ENCODE results near the gene NELFB. TPM values are rescaled to one million over a fixed set of nuclear protein-coding genes. Genes with fewer than 3 reads are reported as not detected.
"Not testable (repeated sequence)": the region's sequence is repeated elsewhere in the genome, so short reads cannot be mapped to it uniquely, and the experiment has no call there.

NELFB gene
- total RNA-seq, 1 donor, result 43.7 TPM

DNA sequence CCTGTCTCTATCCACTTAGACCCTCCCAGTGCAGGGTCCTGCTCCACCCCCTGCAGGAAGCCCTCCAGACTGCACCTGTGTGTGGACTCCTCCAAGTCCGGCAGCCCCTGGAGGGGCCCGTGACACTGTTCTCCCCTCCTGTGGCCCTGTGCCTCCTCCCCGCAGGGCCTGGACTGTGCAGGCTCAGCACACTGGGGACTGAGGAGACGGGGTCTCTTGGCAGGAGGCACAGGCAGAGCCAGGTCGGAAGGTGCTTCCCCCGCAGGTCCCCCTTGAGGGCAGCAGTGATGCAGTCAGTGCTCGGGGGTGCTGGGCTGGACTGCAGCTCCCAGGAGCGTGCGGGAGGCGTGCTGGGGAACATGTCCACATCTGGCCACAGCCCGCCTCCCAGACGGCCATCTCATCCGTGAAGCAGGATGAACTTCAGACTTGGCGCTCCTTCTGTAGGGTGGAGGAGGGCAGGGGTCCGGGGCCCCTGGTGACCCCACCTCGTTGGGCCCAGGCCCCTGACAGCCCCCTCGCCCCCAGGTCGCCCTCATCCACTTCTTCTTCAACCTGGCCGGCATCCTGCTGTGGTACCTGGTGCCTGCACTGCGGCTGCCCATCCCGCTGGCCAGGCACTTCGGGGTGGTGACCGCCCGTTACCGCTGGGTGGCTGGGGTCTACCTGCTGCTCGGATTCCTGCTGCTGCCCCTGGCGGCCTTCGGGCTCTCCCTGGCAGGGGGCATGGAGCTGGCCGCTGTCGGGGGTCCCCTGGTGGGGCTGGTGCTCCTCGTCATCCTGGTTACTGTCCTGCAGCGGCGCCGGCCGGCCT, 19.5 kb upstream of the NELFB start:
- H3K4me3 ChIP-seq (ENCODE audit: low read depth, low read length), result no peak overlapping the region
- no peak for DNase-seq (ENCODE audit: low read depth)
- TF ChIP-seq, protein P1, sequence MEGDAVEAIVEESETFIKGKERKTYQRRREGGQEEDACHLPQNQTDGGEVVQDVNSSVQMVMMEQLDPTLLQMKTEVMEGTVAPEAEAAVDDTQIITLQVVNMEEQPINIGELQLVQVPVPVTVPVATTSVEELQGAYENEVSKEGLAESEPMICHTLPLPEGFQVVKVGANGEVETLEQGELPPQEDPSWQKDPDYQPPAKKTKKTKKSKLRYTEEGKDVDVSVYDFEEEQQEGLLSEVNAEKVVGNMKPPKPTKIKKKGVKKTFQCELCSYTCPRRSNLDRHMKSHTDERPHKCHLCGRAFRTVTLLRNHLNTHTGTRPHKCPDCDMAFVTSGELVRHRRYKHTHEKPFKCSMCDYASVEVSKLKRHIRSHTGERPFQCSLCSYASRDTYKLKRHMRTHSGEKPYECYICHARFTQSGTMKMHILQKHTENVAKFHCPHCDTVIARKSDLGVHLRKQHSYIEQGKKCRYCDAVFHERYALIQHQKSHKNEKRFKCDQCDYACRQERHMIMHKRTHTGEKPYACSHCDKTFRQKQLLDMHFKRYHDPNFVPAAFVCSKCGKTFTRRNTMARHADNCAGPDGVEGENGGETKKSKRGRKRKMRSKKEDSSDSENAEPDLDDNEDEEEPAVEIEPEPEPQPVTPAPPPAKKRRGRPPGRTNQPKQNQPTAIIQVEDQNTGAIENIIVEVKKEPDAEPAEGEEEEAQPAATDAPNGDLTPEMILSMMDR (IDR thresholded peaks at IDR 0.05; ENCODE audit: insufficient read depth, low read length), result no peak

DNA sequence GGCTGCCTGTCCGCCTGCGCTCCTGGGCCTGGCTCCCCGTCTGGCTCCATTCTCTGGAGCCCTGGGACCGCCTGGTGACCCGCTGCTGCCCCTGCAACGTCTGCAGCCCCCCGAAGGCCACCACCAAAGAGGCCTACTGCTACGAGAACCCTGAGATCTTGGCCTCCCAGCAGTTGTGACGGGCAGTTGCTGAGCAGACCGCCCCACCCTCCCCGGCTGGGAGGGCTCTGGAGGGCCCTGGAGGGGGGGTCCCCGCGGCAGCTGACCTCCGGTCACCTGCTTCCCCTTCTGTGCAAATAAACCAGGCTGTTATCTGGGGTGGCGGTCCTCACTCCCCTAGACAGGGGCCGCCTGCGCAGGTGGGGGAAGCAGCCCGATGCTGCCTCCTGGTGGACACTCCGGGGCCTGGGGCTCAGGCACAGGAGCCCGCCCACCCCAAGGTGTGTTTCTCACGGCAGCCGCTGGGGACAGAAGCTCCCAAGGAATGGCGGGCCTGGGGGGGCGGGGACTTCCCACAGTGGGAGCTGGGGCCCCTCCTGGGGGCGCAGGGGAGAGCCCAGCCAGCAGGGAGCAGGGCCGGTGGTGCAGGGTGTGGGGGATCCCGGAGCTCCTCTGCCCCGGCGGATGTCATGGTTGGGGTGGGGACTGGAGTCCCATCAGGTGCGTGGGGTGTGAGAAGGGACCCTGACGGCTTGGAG, 18.7 kb upstream of the NELFB start:
- peak; percentile 69 for DNase-seq (ENCODE audit: low read depth)
- no peak overlapping the region for H3K4me3 ChIP-seq (ENCODE audit: low read depth, low read length)
- TF ChIP-seq, protein P1 (IDR thresholded peaks at IDR 0.05; ENCODE audit: insufficient read depth, low read length), result peak; percentile 96

DNA sequence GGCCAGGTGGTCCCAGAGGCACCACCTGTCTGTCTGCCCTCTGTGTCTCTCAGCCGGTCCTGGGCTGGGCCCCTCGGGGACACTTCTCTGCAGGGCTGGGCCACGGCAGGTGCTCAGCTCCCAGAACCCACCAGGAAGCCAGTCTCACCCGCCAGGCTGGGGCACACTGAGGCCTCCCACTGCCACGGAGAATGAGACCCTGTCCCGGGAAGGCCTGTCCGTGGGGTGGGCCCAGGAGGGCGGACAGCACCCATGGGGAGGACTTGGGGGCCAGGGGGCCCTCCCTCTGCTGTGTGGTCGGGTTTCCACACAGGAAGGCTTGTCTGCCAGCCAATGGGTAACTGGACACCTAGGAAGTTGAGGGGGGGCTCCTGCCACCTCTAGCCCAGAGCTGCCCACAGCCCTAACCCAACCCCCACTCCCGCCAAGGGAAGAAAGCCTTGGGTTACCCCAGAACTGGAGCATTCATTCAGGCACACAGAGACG, 18.1 kb upstream of the NELFB start:
- TF ChIP-seq, protein P1 (IDR thresholded peaks at IDR 0.05; ENCODE audit: insufficient read depth, low read length), result no peak
- no peak overlapping the region for H3K4me3 ChIP-seq (ENCODE audit: low read depth, low read length)
- DNase-seq (ENCODE audit: low read depth), result no peak

DNA sequence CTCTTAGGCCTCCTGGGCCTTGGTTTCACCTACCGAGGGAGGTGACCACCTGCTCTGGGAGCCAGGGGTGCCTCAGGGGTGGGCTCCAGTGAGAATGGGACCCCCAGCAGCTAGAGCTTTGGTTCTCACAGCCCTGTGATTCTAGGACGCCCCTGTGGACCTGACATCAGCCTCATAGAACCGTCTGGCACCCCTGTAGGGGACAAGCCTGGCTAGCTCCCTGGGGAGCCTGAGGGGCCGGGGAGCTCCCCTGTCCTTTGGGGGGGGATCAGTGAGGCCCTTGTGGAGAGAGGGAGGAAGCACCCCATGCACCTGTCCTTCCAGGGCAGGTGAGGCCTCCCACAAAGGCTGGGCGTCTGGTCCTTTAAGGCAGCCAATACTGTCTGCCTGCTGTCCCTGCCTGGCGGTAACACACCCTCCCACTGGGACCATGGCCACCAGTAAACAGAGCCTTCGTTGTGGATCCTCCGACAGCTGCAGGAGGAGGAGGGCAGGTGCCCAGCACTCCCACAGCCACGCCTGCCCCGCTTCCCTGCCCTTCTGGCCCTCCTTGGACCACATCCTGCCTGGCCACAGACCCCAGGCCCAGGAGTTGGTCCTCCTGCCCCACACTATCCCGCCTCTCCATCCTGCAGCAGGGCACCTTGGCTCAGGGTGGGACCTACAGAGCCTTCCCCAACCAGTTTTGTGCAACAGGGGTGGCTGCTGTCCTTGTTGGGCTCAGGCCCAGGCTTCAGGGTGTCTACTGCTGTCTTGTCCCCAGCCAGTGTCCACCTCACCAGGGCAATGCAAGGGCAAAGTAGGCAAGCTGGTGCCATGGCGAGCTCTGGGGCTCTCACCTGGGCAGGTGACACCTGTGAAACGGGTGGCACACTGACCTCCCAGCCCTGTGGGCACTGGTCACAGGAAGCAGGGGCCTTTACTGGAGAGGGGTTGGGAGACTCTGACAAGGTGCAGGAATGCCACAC, 17.1 kb upstream of the NELFB start:
- TF ChIP-seq, protein P1 (IDR thresholded peaks at IDR 0.05; ENCODE audit: insufficient read depth, low read length), result no peak
- DNase-seq (ENCODE audit: low read depth), result no peak
- H3K4me3 ChIP-seq (ENCODE audit: low read depth, low read length), result no peak overlapping the region

DNA sequence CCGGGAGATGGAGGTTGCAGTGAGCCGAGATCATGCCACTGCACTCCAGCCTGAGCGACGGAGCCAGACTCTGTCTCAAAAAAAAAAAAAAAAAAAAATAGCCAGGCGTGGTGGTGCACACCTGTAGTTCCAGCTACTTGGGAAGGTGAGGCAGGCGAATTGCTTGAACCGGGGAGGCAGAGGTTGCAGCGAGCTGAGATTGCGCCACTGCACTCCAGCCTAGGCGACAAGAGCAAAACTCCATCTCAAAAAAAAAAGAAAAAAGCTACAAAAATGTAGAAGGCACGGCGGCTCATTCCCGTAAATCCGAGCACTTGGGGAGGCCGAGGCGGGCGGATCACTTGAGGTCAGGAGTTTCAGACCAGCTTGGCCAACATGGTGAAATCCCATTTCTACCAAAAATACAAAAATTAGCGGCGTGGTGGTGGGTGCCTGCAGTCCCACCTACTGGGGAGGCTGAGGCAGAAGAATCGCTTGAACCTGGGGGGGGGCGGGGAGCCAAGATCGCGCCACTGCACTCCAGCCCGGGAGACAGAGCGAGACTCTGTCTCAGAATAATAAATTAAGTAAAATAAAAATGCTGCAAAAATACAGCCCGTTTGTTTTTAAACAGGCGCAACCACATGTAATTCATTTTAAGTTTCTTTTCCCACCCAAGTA, 15.5 kb upstream of the NELFB start:
- not testable (repeated sequence) for DNase-seq (ENCODE audit: low read depth)

DNA sequence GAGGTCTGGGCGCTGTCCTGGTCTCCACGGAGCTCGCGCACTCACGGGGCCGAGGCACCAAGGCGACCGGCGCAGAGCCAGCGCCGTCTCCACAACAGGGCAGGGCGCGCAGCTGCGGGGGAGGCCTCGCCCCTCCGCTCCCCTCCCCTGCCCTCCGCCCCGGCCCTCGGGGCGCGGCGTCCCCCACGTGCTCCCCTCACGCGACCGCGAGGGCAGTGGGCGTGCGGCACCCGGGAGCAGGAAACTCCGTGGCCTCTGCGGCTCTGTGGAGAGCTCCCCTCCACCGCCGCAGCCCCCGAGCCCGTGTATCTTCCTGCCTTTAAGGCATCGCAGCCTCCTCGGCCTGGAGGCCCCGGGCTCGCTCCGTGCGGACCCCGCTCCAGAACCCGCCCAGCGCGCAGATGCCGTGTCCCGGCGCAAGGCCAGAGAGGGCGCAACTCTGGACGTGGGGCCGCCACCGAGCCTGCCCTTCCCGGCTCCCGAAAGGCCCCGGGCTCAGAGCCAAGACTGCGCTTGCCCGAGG, 14.7 kb upstream of the NELFB start:
- H3K4me3 ChIP-seq (ENCODE audit: low read depth, low read length), result peak overlapping the region; percentile 72
- TF ChIP-seq, protein P1 (IDR thresholded peaks at IDR 0.05; ENCODE audit: insufficient read depth, low read length), result no peak
- peak; percentile 71 for DNase-seq (ENCODE audit: low read depth)

More for the DNA sequence above, 15.5 kb upstream of the NELFB start:
- peak overlapping the region; percentile 72 for H3K4me3 ChIP-seq (ENCODE audit: low read depth, low read length)
